SK-N-SH (cell line): ENCODE data around the gene AMN1. TPM values are rescaled to one million over a fixed set of nuclear protein-coding genes. Genes with fewer than 3 reads are reported as not detected.

ENCODE experiments used
- CTCF ChIA-PET: fragments of 300-600, 350-600 bp; formaldehyde crosslinking; extraction: SDS; loops from one replicate; lab custom pipeline; 2021; lab: Yijun Ruan, JAX
- POLR2A ChIA-PET: fragments of 350-600 bp; sonication (Branson Sonifier 250); formaldehyde crosslinking; extraction: SDS; loops from one replicate; lab custom pipeline; 2020; ENCODE audit warnings: antibody characterized with exemption, inconsistent platforms; lab: Yijun Ruan, JAX
- DNase-seq: peaks from one replicate; pipeline ENCODE4 v3.0.0; 2012
- H2AFZ ChIP-seq: fragments of 200-600 bp; sonication (generic); 2 replicates; pipeline ENCODE4 v1.8.1; 2016; ENCODE audit warnings: antibody characterized with exemption, mild to moderate bottlenecking, low read depth
- H3F3A ChIP-seq: fragments of 200-600 bp; sonication (generic); replicated peaks from 2 replicates; pipeline ENCODE3; 2016; ENCODE audit warnings: antibody characterized with exemption, mild to moderate bottlenecking; ENCODE audit not compliant: insufficient read depth
- H3K27ac ChIP-seq, 2 experiments: fragments of 200-500 bp in 1 of 2; fragments of 200-600 bp in 1 of 2; sonication (Bioruptor generic) in 1 of 2; sonication (generic), shearing (Covaris generic) in 1 of 2; 2 replicates each; pipeline versions ENCODE4 v1.5.1 to v1.6.1; 2014 to 2016; ENCODE audit warnings: low read depth in 2 of 2, inconsistent platforms in 1 of 2, low read length in 1 of 2, mild to moderate bottlenecking in 1 of 2, mixed read lengths in 1 of 2
- H3K27me3 ChIP-seq: fragments of 200-600 bp; sonication (generic), shearing (Covaris generic); 2 replicates; pipeline ENCODE4 v1.6.1; 2016; ENCODE audit warnings: mixed run types; ENCODE audit not compliant: insufficient read depth
- H3K36me3 ChIP-seq, 2 experiments: fragments of 200-500 bp in 1 of 2; fragments of 200-600 bp in 1 of 2; sonication (Bioruptor generic) in 1 of 2; sonication (generic) in 1 of 2; replicated peaks in 1 of 2; 2 replicates each; pipeline versions ENCODE3 to v1.5.1; 2014 to 2016; ENCODE audit warnings: low read length in 1 of 2, mild to moderate bottlenecking in 1 of 2; ENCODE audit not compliant: insufficient read depth in 2 of 2, control insufficient read depth in 1 of 2
- H3K4me1 ChIP-seq, 2 experiments: fragments of 200-500 bp in 1 of 2; fragments of 200-600 bp in 1 of 2; sonication (Bioruptor generic) in 1 of 2; sonication (generic), shearing (Covaris generic) in 1 of 2; 2 replicates each; pipeline versions ENCODE4 v1.5.1 to v1.6.1; 2014 to 2016; ENCODE audit warnings: low read depth in 1 of 2, low read length in 1 of 2, mixed run types in 1 of 2; ENCODE audit not compliant: insufficient read depth in 2 of 2, control insufficient read depth in 1 of 2
- H3K4me2 ChIP-seq: fragments of 200-600 bp; sonication (generic), shearing (Covaris generic); 2 replicates; pipeline ENCODE4 v1.6.1; 2017; ENCODE audit warnings: mixed run types
- H3K4me3 ChIP-seq, 2 experiments: fragments of 200-500 bp in 1 of 2; fragments of 200-600 bp in 1 of 2; sonication (Bioruptor generic) in 1 of 2; sonication (generic), shearing (Covaris generic) in 1 of 2; 2 replicates each; pipeline versions ENCODE4 v1.5.1 to v1.8.1; 2014 to 2016; ENCODE audit warnings: low read depth in 2 of 2, inconsistent platforms in 1 of 2, low read length in 1 of 2, mild to moderate bottlenecking in 1 of 2, mixed read lengths in 1 of 2, moderate library complexity in 1 of 2
- H3K79me2 ChIP-seq: fragments of 200-600 bp; sonication (generic); 2 replicates; pipeline ENCODE4 v1.8.1; 2017; ENCODE audit warnings: mild to moderate bottlenecking; ENCODE audit not compliant: insufficient read depth
- H3K9ac ChIP-seq: fragments of 200-600 bp; sonication (generic); 2 replicates; pipeline ENCODE4 v1.6.1; 2017; ENCODE audit warnings: mixed run types
- H3K9me2 ChIP-seq: fragments of 200-600 bp; sonication (generic); 2 replicates; pipeline ENCODE4 v1.6.1; 2017; ENCODE audit warnings: mixed run types
- H3K9me3 ChIP-seq: fragments of 200-600 bp; sonication (generic); 2 replicates; pipeline ENCODE4 v1.6.1; 2017; ENCODE audit warnings: mixed run types, mild to moderate bottlenecking, moderate library complexity
- H4K20me1 ChIP-seq: fragments of 200-600 bp; sonication (generic); 2 replicates; pipeline ENCODE4 v1.6.1; 2017; ENCODE audit warnings: mild to moderate bottlenecking, mixed run types; ENCODE audit not compliant: insufficient read depth
- CHD2 ChIP-seq: fragments of 150-350 bp; IDR thresholded peaks from 2 replicates; pipeline ENCODE4 v1.6.1; 2018; ENCODE audit warnings: low read length; ENCODE audit not compliant: partially characterized antibody
- GATA2 ChIP-seq: sonication (generic); formaldehyde crosslinking; IDR thresholded peaks from 2 replicates; pipeline ENCODE4 v1.5.0; 2020; ENCODE audit warnings: mild to moderate bottlenecking, missing genetic modification reagents
- NFIC ChIP-seq: IDR thresholded peaks from 2 replicates; pipeline ENCODE4 v1.4.0; 2012; ENCODE audit warnings: borderline replicate concordance
- RAD21 ChIP-seq: IDR thresholded peaks from 2 replicates; pipeline ENCODE4 v1.6.1; 2012; ENCODE audit warnings: mild to moderate bottlenecking, low read length
- SMC3 ChIP-seq: IDR thresholded peaks from 2 replicates; pipeline ENCODE4 v1.6.1; 2012; ENCODE audit warnings: low read depth, low read length, improper control_type of control experiment
- YY1 ChIP-seq: IDR thresholded peaks from 2 replicates; pipeline ENCODE4 v1.4.0; 2012; ENCODE audit warnings: low read depth, mild to moderate bottlenecking
- WGBS: methylation state at CpG from one replicate; pipeline ENCODE4 v1.1.6; 2017; ENCODE audit warnings: low lambda C conversion rate; 5-methylcytosine and 5-hydroxymethylcytosine counted together
- polyA plus RNA-seq, 3 experiments: library from polyadenylated mRNA; depleted of rRNA; stranded (reverse); fragments of >200 nt; gene quantifications; 2 replicates each; pipeline ENCODE4 v1.2.3, GENCODE V29; 2012
- TF ChIP-seq, protein P1 (sequence below): IDR thresholded peaks from 2 replicates; pipeline ENCODE4 v1.4.0; 2012; ENCODE audit warnings: low read depth, borderline replicate concordance
- TF ChIP-seq, protein P2 (sequence below): fragments of 150-350 bp; IDR thresholded peaks from 2 replicates; pipeline ENCODE4 v1.6.1; 2017; ENCODE audit warnings: antibody characterized with exemption, low read length, low read depth, borderline replicate concordance
- TF ChIP-seq, protein P3 (sequence below): IDR thresholded peaks from 2 replicates; pipeline ENCODE4 v1.6.1; 2012; ENCODE audit warnings: mild to moderate bottlenecking, low read depth, low read length, moderate library complexity
- TF ChIP-seq, protein P4 (sequence below): fragments of 150-350 bp; IDR thresholded peaks from 2 replicates; pipeline ENCODE4 v1.6.1; 2016; ENCODE audit warnings: mild to moderate bottlenecking, low read depth, low read length
- TF ChIP-seq, protein P5 (sequence below): IDR thresholded peaks from 2 replicates; pipeline ENCODE4; 2012
- TF ChIP-seq, protein P6 (sequence below): fragments of 200-600 bp; sonication (generic); IDR thresholded peaks from 2 replicates; pipeline ENCODE4 v1.6.1; 2017; ENCODE audit warnings: antibody characterized with exemption, mild to moderate bottlenecking, moderate library complexity

AMN1 gene
- polyA plus RNA-seq, 1 of the 3 experiments (the other 2 are of a cell fraction), result 8.6 TPM

DNA sequence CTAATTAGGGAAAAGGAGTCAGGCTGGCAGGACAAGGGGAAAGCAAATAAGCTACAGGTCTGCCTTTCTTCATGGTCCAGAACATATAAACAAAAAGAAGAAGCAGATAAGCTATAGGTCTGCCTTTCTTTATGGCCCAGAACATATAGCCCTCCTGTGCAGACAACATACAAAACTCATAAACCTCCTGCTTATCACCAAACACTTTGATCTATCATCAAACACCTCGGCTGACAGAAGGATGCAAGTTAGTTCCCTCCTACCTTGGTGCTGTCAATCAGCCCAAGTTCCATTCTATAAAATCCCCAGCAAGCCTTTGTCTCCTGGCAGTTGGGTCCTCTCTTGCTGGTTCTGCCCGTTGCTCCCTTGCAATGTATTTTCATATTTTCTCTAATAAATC is 23.2 kb downstream of the AMN1 start:
- POLR2A ChIA-PET, result no interaction called here
- Histone ChIP-seq H4K20me1 (no peaks in the 10 kb centered on the region), H3F3A (no peaks in the 10 kb centered on the region), H3K4me3 (no peak overlapping the region), H3K27me3 (no peaks in the 10 kb centered on the region), H2AFZ (no peak overlapping the region), H3K9ac (no peak overlapping the region), H3K9me3 (no peaks in the 10 kb centered on the region), H3K27ac (no peak overlapping the region), H3K79me2 (no peaks in the 10 kb centered on the region), H3K4me2 (no peak overlapping the region), H3K9me2 (no peaks in the 10 kb centered on the region), H3K4me1 (peaks cover 0 to 4% of the 10 kb centered on the region in 2 experiments; a peak in 1 of 4 replicates), H3K36me3 (peaks cover 0 to 13% of the 10 kb centered on the region in 2 experiments)
- CTCF ChIA-PET, result no interaction called here
- TF ChIP-seq, protein P1, sequence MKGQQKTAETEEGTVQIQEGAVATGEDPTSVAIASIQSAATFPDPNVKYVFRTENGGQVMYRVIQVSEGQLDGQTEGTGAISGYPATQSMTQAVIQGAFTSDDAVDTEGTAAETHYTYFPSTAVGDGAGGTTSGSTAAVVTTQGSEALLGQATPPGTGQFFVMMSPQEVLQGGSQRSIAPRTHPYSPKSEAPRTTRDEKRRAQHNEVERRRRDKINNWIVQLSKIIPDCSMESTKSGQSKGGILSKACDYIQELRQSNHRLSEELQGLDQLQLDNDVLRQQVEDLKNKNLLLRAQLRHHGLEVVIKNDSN, result no peak
- no peak for TF ChIP-seq CHD2
- TF ChIP-seq, protein P2, sequence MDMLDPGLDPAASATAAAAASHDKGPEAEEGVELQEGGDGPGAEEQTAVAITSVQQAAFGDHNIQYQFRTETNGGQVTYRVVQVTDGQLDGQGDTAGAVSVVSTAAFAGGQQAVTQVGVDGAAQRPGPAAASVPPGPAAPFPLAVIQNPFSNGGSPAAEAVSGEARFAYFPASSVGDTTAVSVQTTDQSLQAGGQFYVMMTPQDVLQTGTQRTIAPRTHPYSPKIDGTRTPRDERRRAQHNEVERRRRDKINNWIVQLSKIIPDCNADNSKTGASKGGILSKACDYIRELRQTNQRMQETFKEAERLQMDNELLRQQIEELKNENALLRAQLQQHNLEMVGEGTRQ, result no peak
- TF ChIP-seq, protein P3, sequence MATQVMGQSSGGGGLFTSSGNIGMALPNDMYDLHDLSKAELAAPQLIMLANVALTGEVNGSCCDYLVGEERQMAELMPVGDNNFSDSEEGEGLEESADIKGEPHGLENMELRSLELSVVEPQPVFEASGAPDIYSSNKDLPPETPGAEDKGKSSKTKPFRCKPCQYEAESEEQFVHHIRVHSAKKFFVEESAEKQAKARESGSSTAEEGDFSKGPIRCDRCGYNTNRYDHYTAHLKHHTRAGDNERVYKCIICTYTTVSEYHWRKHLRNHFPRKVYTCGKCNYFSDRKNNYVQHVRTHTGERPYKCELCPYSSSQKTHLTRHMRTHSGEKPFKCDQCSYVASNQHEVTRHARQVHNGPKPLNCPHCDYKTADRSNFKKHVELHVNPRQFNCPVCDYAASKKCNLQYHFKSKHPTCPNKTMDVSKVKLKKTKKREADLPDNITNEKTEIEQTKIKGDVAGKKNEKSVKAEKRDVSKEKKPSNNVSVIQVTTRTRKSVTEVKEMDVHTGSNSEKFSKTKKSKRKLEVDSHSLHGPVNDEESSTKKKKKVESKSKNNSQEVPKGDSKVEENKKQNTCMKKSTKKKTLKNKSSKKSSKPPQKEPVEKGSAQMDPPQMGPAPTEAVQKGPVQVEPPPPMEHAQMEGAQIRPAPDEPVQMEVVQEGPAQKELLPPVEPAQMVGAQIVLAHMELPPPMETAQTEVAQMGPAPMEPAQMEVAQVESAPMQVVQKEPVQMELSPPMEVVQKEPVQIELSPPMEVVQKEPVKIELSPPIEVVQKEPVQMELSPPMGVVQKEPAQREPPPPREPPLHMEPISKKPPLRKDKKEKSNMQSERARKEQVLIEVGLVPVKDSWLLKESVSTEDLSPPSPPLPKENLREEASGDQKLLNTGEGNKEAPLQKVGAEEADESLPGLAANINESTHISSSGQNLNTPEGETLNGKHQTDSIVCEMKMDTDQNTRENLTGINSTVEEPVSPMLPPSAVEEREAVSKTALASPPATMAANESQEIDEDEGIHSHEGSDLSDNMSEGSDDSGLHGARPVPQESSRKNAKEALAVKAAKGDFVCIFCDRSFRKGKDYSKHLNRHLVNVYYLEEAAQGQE, result no peak
- 82% methylated on average over 2 of the region's 2 CpGs for WGBS
- DNase-seq, result no peak

DNA sequence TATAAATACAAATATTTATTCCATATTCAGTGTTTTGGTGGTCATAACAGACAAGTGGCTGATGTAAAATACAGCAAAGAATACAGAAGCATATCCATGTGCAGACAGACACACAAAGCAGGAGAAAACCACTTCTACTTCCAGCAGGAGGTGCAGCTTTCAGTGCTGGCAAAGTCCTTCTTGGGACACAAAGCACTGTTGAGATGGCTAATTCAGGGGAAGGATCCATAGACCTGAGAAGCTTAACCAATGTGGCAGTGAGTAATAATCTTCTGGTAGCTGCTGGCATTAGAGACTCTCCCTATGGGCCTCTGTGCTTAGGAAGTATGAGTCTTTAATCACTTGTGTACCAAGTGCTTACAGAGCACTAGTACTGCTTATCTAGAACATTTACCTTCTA is 26.8 kb downstream of the AMN1 start:
- Histone ChIP-seq H3K4me1 (peaks cover 0 to 4% of the 10 kb centered on the region in 2 experiments; a peak in 1 of 4 replicates), H3K36me3 (no peaks in the 10 kb centered on the region), H3K4me3 (no peak overlapping the region), H3K9ac (no peak overlapping the region), H3F3A (no peaks in the 10 kb centered on the region), H3K27ac (no peak overlapping the region), H3K79me2 (no peaks in the 10 kb centered on the region), H4K20me1 (no peaks in the 10 kb centered on the region), H3K9me3 (no peaks in the 10 kb centered on the region), H3K9me2 (no peaks in the 10 kb centered on the region), H3K4me2 (no peak overlapping the region), H2AFZ (no peak overlapping the region), H3K27me3 (no peaks in the 10 kb centered on the region)
- no peak for DNase-seq
- ChIA-PET CTCF (interaction anchor here (0.6 kb wide), 1 partner anchor 37 kb away, joined by 3 read pairs; no protein-coding TSS in a partner anchor), POLR2A (no interaction called here)
- no peak for TF ChIP-seq YY1
- TF ChIP-seq NFIC, result no peak
- TF ChIP-seq, protein P4, sequence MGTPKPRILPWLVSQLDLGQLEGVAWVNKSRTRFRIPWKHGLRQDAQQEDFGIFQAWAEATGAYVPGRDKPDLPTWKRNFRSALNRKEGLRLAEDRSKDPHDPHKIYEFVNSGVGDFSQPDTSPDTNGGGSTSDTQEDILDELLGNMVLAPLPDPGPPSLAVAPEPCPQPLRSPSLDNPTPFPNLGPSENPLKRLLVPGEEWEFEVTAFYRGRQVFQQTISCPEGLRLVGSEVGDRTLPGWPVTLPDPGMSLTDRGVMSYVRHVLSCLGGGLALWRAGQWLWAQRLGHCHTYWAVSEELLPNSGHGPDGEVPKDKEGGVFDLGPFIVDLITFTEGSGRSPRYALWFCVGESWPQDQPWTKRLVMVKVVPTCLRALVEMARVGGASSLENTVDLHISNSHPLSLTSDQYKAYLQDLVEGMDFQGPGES, result no peak
- TF ChIP-seq, protein P3, result no peak
- TF ChIP-seq GATA2 (CRISPR knock-in tag), result no peak
- TF ChIP-seq, protein P5, sequence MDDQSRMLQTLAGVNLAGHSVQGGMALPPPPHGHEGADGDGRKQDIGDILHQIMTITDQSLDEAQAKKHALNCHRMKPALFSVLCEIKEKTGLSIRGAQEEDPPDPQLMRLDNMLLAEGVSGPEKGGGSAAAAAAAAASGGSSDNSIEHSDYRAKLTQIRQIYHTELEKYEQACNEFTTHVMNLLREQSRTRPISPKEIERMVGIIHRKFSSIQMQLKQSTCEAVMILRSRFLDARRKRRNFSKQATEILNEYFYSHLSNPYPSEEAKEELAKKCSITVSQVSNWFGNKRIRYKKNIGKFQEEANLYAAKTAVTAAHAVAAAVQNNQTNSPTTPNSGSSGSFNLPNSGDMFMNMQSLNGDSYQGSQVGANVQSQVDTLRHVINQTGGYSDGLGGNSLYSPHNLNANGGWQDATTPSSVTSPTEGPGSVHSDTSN, result no peak
- TF ChIP-seq, protein P6, sequence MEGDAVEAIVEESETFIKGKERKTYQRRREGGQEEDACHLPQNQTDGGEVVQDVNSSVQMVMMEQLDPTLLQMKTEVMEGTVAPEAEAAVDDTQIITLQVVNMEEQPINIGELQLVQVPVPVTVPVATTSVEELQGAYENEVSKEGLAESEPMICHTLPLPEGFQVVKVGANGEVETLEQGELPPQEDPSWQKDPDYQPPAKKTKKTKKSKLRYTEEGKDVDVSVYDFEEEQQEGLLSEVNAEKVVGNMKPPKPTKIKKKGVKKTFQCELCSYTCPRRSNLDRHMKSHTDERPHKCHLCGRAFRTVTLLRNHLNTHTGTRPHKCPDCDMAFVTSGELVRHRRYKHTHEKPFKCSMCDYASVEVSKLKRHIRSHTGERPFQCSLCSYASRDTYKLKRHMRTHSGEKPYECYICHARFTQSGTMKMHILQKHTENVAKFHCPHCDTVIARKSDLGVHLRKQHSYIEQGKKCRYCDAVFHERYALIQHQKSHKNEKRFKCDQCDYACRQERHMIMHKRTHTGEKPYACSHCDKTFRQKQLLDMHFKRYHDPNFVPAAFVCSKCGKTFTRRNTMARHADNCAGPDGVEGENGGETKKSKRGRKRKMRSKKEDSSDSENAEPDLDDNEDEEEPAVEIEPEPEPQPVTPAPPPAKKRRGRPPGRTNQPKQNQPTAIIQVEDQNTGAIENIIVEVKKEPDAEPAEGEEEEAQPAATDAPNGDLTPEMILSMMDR, result peak; percentile 22; the same call in 1 of the 2 replicates
- TF ChIP-seq SMC3, result peak; percentile 24; the same call in 1 of the 2 replicates
- peak; percentile 20; the same call in 1 of the 2 replicates for TF ChIP-seq RAD21
